RWPE1 (cell line): ENCODE results near the gene ATP11C.

Experiments used
- CTCF ChIA-PET: fragments of 350-600 bp; sonication (Branson Sonifier 250); formaldehyde crosslinking; extraction: SDS; loops from one replicate; lab custom pipeline; 2021; lab: Yijun Ruan, JAX
- POLR2A ChIA-PET: fragments of 400-600 bp; formaldehyde crosslinking; extraction: SDS; loops from one replicate; lab custom pipeline; 2020; ENCODE audit warnings: antibody characterized with exemption; ENCODE audit not compliant: low non-redundant PET; lab: Yijun Ruan, JAX
- DNase-seq: peaks from one replicate; pipeline ENCODE4 v3.0.0; 2012; ENCODE audit warnings: low spot score
- H3K27ac ChIP-seq: fragments of 450-650 bp; 2 replicates; pipeline ENCODE4 v1.5.1; 2017
- TF ChIP-seq, protein P1 (sequence below): fragments of 450-650 bp; conservative IDR thresholded peaks from 2 replicates; pipeline ENCODE4 v1.5.1; 2017; ENCODE audit warnings: low read depth, mild to moderate bottlenecking

The ATP11C gene

DNA sequence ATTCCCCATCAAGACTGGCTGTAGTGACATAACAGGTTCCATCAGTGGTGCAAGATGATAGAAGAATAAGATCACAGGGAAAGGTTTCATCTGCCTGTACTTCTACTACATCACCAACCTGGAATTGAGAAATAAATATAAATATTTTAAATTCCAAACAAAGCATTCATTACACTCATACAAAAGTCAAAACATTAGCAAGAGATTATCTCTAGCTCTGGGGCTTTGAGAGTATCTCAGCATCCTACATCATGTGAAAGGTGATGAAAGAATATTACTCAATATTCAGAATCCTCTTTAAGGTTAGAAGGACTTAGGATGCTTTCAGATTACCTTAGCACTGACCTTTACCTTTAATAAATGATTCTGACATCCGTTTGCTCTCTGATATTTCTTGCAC is 128.4 kb downstream of the ATP11C start:
- H3K27ac ChIP-seq = no peak overlapping the region
- DNase-seq = no peak
- POLR2A ChIA-PET = no interaction called here
- CTCF ChIA-PET = no interaction called here
- TF ChIP-seq, protein P1, sequence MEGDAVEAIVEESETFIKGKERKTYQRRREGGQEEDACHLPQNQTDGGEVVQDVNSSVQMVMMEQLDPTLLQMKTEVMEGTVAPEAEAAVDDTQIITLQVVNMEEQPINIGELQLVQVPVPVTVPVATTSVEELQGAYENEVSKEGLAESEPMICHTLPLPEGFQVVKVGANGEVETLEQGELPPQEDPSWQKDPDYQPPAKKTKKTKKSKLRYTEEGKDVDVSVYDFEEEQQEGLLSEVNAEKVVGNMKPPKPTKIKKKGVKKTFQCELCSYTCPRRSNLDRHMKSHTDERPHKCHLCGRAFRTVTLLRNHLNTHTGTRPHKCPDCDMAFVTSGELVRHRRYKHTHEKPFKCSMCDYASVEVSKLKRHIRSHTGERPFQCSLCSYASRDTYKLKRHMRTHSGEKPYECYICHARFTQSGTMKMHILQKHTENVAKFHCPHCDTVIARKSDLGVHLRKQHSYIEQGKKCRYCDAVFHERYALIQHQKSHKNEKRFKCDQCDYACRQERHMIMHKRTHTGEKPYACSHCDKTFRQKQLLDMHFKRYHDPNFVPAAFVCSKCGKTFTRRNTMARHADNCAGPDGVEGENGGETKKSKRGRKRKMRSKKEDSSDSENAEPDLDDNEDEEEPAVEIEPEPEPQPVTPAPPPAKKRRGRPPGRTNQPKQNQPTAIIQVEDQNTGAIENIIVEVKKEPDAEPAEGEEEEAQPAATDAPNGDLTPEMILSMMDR = no peak

DNA sequence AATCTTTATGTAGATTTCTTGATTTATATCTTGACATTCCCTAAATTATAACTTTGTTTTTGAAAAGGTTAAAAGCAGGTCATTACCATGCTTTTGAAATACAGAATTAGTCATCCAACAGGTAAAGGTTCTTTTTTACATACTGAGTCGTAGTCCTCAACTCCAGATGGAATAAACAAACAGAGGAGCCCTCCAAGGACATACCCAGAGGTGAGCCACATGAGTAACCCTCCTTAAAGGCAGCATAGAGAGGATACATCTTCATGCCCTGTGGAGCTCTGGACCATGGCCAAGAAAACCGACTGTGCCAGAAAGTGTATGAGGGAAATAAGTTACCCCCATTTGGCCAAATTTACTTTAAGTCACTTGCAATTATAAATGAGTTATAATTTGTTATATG is 129.6 kb downstream of the ATP11C start:
- POLR2A ChIA-PET = no interaction called here
- CTCF ChIA-PET = no interaction called here
- no peak for DNase-seq
- TF ChIP-seq, protein P1 = no peak
- no peak overlapping the region for H3K27ac ChIP-seq

DNA sequence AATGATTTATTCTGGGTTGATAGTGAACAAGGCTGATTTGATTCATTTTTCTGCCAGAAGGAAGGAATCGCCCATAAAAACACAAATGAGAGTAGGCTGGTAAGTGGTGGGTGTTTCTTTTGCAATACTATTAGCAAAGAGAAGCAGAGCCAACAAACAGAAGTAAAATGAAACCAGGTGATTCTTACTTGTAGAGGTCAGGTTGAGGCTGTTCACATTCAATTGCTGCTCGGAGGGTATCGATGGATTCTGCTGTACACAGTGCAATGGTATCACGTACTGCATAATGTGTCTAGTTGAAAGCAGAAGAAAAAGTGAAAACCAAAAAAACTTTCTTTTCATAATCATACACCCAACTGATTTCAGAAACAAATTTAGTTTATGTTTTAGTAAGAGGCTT is 130.8 kb downstream of the ATP11C start:
- TF ChIP-seq, protein P1 = no peak
- ChIA-PET CTCF (no interaction called here), POLR2A (no interaction called here)
- no peak for DNase-seq
- H3K27ac ChIP-seq = no peak overlapping the region

DNA sequence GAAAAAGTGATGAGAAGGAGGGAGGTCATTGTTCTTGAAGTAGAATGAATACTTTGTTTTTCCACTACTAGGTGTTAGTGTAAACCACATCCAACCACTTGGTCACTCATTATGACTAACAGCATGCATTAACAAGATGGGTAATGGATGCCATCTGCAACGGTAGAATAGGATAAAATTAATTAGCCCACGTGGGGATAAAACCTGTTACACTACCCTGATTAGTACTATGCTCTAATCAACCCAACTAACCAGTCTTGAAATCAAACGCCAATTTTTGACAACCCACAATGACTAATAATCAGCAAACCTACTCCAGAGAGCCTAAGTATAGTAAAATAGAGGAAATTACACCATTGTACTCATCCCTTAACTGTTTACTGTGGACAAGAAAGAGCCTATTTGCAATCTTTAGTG is 131.4 kb downstream of the ATP11C start:
- ChIA-PET CTCF (no interaction called here), POLR2A (no interaction called here)
- H3K27ac ChIP-seq = no peak overlapping the region
- TF ChIP-seq, protein P1 = no peak
- DNase-seq = no peak

DNA sequence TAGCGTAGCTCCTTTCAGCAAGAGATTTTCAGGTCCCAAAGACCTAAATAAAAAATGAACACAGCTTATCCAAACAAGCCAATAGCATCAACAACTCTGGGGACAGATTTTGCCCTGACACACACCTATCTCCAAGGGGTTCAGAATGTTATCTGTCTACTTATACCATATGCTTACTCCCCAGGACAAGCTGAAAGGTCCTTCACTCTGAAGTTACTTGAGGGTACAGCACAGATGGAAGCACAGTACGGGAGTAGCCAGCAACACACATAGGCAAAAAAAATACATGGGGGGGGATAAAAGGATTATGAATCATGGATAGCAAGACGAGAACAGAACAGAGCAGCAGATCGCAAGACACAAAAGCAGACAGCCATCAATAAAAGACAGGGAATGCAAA is 134.2 kb downstream of the ATP11C start:
- TF ChIP-seq, protein P1 = no peak
- CTCF ChIA-PET = no interaction called here
- no peak for DNase-seq
- POLR2A ChIA-PET = no interaction called here
- no peak overlapping the region for H3K27ac ChIP-seq

DNA sequence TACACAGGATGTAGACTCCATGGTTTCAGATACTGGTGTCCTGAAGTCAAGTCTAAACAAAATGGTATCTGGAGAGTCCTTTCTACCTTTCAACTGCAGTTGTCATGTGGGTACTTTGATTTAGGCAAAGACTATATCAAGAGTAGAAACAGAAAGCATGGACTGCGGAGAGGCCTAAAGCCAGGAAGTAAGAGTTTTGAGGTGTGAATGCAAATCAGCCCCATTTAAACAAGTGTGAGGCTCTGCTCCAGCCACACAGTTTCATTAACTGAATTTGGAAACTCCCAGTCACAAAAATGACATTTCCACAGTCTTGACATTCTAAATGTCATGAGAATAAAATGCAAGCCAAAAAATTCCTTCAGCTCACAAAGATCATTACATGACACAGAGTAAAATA is 137.7 kb downstream of the ATP11C start:
- ChIA-PET CTCF (no interaction called here), POLR2A (no interaction called here)
- TF ChIP-seq, protein P1 = no peak
- no peak for DNase-seq
- no peak overlapping the region for H3K27ac ChIP-seq

DNA sequence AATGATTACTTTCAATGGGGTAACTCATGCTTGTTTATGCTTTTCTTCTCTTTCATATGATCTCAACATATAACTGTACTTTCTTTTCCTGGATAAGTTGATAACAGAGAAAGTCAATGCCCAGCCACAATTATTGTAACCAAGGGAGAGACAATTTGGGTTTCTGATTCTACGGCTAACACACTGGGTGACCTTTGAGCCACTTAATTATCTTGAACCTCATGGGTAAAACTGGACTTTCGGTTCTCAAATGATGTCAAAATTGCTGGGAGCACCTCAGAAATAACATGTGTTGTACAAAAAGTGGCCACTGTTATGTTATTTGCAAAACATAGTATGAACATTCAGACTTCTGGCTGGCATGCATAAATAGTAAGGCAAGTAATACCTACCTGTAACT is 145.3 kb downstream of the ATP11C start:
- TF ChIP-seq, protein P1 = no peak
- DNase-seq = no peak
- H3K27ac ChIP-seq = no peak overlapping the region
- CTCF ChIA-PET = no interaction called here
- POLR2A ChIA-PET = no interaction called here
